Hematopoietic multipotent progenitor cell treated with erythropoietin and hydrocortisone succinate and interleukin-3 and kit ligand, for 8 days (in vitro differentiated cells): ENCODE measurements around the gene KCTD15.
A peak's percentile ranks its signal among the peaks of the same experiment; 100 is the strongest.

Experiments
- DNase-seq: peaks from one replicate; pipeline ENCODE4 v3.0.0-alpha.2; 2015

The KCTD15 gene, protein sequence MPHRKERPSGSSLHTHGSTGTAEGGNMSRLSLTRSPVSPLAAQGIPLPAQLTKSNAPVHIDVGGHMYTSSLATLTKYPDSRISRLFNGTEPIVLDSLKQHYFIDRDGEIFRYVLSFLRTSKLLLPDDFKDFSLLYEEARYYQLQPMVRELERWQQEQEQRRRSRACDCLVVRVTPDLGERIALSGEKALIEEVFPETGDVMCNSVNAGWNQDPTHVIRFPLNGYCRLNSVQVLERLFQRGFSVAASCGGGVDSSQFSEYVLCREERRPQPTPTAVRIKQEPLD

DNA sequence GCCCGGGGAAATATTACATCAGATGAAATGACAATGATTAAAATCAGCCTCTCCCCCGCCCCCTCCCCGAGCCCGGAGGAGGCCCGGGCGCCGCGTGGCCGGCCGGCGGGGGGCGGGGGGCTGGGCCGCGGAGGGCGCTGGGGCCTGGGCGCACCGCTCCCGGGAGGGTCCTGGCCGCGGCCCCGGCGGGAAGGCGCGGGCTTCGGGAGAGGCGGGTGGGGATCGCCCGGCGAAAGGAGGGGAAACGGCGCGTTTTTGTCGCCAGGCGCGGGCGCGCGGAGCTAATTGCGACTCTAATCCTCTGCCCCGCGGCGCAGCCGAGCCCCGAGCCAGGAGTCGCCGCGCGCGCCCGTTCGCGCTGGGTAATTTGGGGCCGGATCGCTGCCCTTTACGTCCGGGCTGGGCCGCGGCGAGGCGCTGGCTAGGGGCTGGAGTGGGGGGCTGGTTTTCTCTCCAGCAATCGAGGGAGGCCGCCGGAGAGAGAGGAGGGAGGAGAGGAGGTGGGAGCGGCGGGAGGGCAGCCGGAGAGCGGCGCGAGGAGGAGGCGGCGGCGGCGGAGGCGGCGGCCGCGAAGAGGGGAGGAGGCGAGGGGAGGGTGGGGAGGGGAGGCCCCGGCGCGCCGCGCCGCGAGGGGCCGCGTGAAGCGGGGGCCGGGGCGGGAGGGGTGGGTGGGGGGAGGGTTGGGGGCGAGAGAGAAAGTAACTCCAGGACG lies at the start of gene KCTD15:
Gene KCTD15, plus strand, starts transcription at position 707 of the 712 bp plus-strand sequence. CDS start 3,585 bp downstream, outside the sequence.
- peak; percentile 46 for DNase-seq

GRCh38 chr19:33747273-33747672 lies 49.4 kb upstream of the KCTD15 start:
- DNase-seq = no peak

- no peak for DNase-seq
These were observed 48.4 kb upstream of the KCTD15 start for GRCh38 chr19:33748231-33748630.

DNA sequence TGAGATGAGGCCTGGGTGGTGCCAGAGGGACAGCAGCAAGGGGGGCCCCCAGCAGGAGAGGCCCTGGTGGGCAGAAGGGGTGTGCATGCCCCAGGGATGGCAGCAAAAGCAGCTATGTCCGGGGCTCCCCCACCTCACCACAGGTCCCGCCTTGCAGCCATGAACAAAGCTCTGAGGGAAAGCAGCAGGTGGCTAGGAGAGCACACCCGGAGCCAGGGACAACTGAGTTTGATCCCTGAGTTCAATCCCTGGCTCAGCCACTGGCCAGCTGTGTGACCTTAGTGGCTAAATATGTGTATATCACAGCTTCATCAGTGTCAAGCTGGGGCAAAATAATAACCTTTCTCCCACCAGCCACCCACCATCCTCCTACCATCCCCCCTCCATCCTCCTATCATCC lies 47.7 kb upstream of the KCTD15 start:
- DNase-seq = no peak

GRCh38 chr19:33749619-33750175 lies 47.0 kb upstream of the KCTD15 start:
- DNase-seq = no peak

GRCh38 chr19:33750587-33751435 lies 45.9 kb upstream of the KCTD15 start:
- no peak for DNase-seq

GRCh38 chr19:33751436-33751770 lies 45.3 kb upstream of the KCTD15 start:
- DNase-seq = no peak

GRCh38 chr19:33752018-33752800 lies 44.5 kb upstream of the KCTD15 start:
- no peak for DNase-seq

DNA sequence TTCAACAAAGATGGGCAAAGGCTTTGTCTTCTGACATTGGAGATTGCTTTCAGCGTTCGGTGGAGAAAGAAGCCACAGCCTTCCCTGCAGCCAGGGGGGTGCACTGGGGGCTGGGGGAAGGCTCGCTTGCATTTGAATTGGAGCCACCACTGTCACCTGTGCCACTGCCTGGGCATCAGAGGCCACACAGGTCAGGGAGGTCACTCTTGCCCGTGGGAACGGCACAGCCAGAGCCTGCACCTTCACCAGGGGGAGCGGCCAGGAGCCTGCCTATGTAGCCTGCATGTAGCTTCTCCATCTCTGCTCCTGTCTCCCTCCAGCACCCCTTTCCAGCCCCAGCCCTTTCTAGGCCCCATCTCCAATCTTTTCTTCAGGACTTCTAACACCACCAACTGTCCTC lies 43.7 kb upstream of the KCTD15 start:
- DNase-seq = no peak

- no peak for DNase-seq
These were observed 42.3 kb upstream of the KCTD15 start for GRCh38 chr19:33754361-33754760.

DNA sequence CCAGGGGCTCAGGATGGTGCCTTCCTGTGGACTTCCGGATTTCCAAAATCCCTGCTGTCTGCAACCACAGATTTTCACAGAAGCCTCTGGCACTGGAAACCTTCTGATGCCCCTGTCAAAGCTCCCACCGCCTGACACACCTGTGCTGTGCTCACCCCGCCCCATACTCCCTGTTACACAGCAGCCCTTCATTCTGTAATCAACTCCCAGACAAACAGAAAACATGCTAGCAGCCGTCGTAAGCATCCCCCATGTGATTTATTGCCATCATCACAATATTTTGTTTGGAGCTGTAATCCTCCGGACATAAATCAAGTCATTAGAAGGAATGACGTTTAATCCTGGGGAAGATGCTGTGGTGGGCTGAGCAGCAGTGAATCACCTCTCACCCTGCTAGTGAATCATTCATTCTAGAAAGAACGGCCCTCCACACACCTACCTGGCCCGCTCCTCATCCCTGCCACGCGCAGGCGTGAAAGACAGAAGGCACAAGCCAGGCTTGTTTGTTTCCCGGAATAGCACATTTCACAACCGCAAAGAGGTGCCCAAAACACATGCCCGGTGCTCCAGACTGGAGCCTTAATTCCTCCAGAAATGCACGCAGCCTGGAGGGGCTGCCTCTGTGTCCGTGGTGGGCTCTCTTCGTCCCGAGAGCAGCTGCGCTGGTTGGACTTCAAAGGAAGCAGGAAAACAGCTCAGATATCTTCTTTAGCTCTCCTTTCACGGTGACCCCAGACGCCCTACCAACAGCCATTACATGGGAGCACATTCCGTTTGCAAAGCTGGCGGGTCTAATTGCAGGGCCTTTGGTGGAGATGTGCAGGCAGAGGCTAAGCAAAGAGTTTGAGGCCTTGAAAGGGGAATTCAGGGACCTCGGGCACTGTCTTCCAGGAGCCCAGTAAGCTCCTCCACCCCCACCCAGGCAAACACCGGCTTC lies 41.3 kb upstream of the KCTD15 start:
- DNase-seq = no peak

DNA sequence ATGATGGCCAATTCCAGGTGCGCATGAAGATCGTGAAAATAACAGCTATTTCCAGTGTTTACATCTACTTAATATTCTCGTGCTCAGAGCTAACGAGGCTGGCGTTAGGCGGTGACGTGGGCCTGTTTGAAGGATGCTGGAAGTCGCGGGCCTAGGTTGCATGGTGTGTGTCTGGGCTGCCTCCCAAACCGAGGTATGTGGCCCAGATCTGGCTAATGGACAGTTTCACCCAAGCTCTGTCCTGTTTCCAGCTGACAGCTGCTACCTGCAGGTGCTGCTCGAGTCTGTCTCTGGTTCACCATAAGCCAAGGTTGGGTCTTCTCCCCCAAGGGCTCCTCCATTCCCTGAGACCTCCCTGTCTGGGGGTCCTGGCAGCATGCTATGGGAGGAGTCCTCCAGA lies 40.5 kb upstream of the KCTD15 start:
- DNase-seq = no peak

GRCh38 chr19:33758541-33759013 lies 38.1 kb upstream of the KCTD15 start:
- no peak for DNase-seq

- DNase-seq = no peak
These were observed 37.3 kb upstream of the KCTD15 start for GRCh38 chr19:33759356-33759755.

GRCh38 chr19:33763633-33764371 lies 32.9 kb upstream of the KCTD15 start:
- no peak for DNase-seq

DNA sequence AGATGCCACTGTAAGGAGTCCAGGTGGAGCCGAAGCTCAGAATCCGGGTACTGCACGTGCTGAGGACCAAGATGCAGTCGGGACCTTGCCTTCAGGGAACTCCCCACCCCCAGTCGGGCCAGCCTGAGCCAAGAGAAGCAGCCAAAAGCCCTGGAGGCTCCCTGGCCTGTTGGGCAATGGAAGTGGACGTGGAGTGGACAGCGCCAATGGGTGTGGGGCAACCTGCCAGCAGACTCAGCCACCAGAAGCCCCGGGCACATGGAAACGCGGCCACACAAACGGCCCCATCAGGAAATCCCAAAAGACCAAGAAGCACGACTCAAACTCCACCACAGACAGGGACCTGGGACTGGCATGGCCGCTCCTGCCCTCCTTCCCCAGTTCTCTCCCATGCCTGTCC lies 30.0 kb upstream of the KCTD15 start:
- DNase-seq = no peak

DNA sequence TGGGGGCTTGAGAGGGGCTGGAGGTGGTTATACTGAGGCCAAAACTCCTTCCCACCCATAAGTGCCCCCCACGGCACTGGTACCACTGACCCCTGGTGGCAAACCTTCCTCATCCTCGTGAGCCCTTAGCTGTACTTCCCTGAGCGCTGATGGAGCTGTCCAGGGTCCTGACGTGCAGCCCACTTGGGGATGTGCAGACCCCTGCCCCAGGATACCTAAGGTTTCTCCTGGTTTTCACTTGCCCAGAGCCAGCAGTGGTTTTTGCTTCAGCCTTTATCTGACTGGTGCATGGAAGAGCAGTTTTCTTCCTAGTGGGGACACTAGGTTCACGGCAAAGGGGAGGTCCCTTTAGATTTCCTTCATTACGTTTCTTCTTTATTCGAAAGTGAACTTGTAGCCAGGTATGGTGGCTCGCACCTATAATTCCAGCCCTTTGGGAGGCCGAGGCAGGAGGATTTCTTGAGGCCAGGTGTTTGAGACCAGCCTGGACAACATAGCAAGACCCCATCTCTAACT lies 28.7 kb upstream of the KCTD15 start:
- DNase-seq = peak; percentile 16

- DNase-seq = no peak
These were observed 27.5 kb upstream of the KCTD15 start for GRCh38 chr19:33769208-33769607.

- no peak for DNase-seq
These were observed 26.6 kb upstream of the KCTD15 start for GRCh38 chr19:33770107-33770506.

DNA sequence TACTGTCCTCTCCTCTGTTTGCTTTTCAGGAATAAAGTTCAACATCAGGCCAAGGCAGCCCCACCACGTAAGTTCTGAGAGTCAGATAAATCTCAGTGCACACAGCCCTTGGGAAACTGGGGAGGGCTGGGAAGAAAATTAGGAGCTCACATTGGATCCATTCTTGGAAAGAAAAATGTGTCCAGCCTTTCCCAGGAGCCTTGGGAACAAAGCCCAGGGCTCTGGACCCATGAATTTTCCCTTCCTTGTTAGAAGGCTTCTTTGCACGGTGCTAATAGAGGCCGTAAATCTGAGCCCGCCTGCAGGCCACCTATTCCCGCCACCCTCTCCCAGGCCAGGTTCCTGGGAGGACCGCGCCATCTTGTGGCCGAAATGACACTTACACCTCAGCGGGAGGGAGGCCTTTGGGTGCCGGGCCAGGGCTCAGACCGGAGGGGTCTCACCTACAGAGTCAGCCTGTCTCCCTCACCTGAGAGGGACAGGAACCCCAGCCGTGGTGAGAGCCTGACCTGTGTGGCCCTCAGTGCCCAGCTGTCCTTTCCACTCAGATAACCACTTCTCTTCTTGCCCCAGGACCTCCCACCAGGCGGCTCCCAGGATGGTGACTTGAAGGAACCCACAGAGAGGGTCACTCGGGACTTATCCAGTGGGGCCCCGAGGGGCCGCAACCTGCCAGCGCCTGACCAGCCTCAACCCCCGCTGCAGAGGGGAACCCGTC lies 25.1 kb upstream of the KCTD15 start:
- DNase-seq = peak; percentile 65
